ENCODE results near the gene KANK3.
"Not testable (repeated sequence)": the region's sequence is repeated elsewhere in the genome, so short reads cannot be mapped to it uniquely, and the experiment has no call there.

KANK3 gene

DNA sequence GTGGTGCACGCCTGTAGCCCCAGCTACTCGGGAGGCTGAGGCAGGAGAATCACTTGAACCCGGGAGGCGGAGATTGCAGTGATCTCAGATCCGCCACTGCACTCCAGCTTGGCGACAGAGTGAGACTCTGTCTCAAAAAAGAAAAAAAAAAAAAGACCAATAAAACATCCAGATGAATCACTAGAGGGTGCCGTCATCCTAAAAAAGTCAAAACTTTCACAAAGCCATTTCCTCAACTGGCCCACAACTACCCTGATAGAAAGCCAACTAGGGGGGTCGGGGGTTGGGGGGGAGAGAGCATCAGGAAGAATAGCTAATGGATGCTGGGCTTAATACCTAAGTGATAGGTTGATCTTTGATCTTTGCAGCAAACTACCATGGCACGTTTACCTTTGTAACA is 24.2 kb downstream of the KANK3 start:
- H3K4me2 ChIP-seq (ENCODE audit: low read length, poor library complexity, severe bottlenecking); H3K4ac ChIP-seq (ENCODE audit: low read depth in 1 of 2, low read length in 2 of 2); H3K27ac ChIP-seq (ENCODE audit: low read length, poor library complexity, severe bottlenecking); H2BK120ac ChIP-seq (ENCODE audit: low read depth, low read length); H3K18ac ChIP-seq (ENCODE audit: low read depth in 1 of 2, low read length in 2 of 2); H2AK5ac ChIP-seq (ENCODE audit: low read length, severe bottlenecking); H3K9me3 ChIP-seq (ENCODE audit: control insufficient read depth, low read length); H3K27me3 ChIP-seq (ENCODE audit: control insufficient read depth in 1 of 2, insufficient read depth in 1 of 2, low read length in 2 of 2); H2BK5ac ChIP-seq (ENCODE audit: low read depth, low read length, poor library complexity, severe bottlenecking); H3K9ac ChIP-seq (ENCODE audit: low read length); H2AFZ ChIP-seq (ENCODE audit: low read depth, low read length); H3K4me3 ChIP-seq (ENCODE audit: insufficient read depth in 1 of 2, low read depth in 1 of 2, low read length in 2 of 2); H3K23ac ChIP-seq (ENCODE audit: low read length in 2 of 2); H2BK15ac ChIP-seq (ENCODE audit: low read depth, poor library complexity, severe bottlenecking); H4K8ac ChIP-seq (ENCODE audit: low read length); H2BK12ac ChIP-seq (ENCODE audit: low read length in 2 of 2); H4K91ac ChIP-seq (ENCODE audit: low read length); H3K14ac ChIP-seq (ENCODE audit: low read length in 2 of 2): not testable (repeated sequence)
- DNase-seq, result peak; percentile 22
- peaks cover 17% of the 10 kb centered on the region for H3K79me1 ChIP-seq (replicated peaks; ENCODE audit: low read length, poor library complexity, severe bottlenecking)
- 88% methylated on average over 8 of the region's 9 CpGs for WGBS
- H3K4me1 ChIP-seq (ENCODE audit: control insufficient read depth, insufficient read depth, low read depth, low read length), result peaks cover 14% of the 10 kb centered on the region
- H3K36me3 ChIP-seq (ENCODE audit: control insufficient read depth in 1 of 2, insufficient read depth in 2 of 2, low read depth in 1 of 2, low read length in 2 of 2), result peaks cover 34 to 47% of the 10 kb centered on the region in 2 experiments

DNA sequence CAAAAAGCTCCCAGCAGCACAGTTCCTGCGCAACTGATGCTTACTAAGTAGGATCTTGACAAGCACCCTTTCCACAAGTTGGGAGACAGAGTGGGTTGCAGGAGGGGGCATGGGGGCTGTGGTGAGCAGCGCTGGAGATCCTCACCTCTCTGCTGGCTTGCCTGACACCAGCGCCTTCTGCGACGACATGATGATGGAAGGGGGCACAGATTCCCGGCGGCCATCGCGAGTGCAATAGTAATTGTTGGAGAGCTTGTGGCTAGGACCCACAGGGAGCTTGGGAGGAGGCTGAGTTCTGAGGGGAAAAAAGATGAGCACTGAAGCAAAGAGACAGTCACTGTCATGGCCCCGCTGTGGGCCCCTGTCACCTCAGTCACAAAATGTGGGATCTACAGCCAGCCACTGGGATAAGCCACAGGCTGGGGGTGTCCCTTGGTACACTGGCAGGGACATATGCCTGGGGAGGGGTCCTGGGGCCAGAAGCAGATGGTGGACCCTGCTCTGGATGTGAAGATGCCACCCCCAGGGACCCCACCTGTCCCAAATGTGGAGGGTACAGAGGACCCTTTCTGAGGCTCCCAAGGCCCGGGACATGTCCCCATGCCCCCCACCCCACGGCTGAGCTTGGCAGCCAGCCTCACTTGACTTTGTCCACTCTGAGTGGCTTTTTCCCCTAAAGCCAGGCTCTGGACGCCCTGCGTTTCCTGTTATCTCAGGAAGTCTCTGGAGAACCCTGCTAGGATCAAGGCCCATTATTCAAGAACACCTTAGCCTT is 26.5 kb downstream of the KANK3 start:
- WGBS, result 84% methylated on average over 14 of the region's 14 CpGs
- H4K91ac ChIP-seq (ENCODE audit: low read length), result no peak overlapping the region
- no peak overlapping the region for H2BK120ac ChIP-seq (ENCODE audit: low read depth, low read length)
- H3K9me3 ChIP-seq (ENCODE audit: control insufficient read depth, low read length), result no peaks in the 10 kb centered on the region
- no peak overlapping the region for H3K23ac ChIP-seq (ENCODE audit: low read length in 2 of 2)
- H3K14ac ChIP-seq (ENCODE audit: low read length in 2 of 2), result no peak overlapping the region
- H3K9ac ChIP-seq (ENCODE audit: low read length), result no peak overlapping the region
- H3K27me3 ChIP-seq (ENCODE audit: control insufficient read depth in 1 of 2, insufficient read depth in 1 of 2, low read length in 2 of 2), result no peaks in the 10 kb centered on the region
- H3K4me1 ChIP-seq (ENCODE audit: control insufficient read depth, insufficient read depth, low read depth, low read length), result peaks cover 8% of the 10 kb centered on the region
- no peak overlapping the region for H2BK12ac ChIP-seq (ENCODE audit: low read length in 2 of 2)
- no peak overlapping the region for H4K8ac ChIP-seq (ENCODE audit: low read length)
- H2BK5ac ChIP-seq (ENCODE audit: low read depth, low read length, poor library complexity, severe bottlenecking), result no peak overlapping the region
- H3K4ac ChIP-seq (ENCODE audit: low read depth in 1 of 2, low read length in 2 of 2), result no peak overlapping the region
- H3K36me3 ChIP-seq (ENCODE audit: control insufficient read depth in 1 of 2, insufficient read depth in 2 of 2, low read depth in 1 of 2, low read length in 2 of 2), result peaks cover 45 to 50% of the 10 kb centered on the region in 2 experiments
- H2BK15ac ChIP-seq (ENCODE audit: low read depth, poor library complexity, severe bottlenecking), result no peak overlapping the region
- H3K27ac ChIP-seq (ENCODE audit: low read length, poor library complexity, severe bottlenecking), result no peak overlapping the region
- peaks cover 18% of the 10 kb centered on the region for H3K79me1 ChIP-seq (replicated peaks; ENCODE audit: low read length, poor library complexity, severe bottlenecking)
- H3K18ac ChIP-seq (ENCODE audit: low read depth in 1 of 2, low read length in 2 of 2), result no peak overlapping the region
- no peak overlapping the region for H3K4me2 ChIP-seq (ENCODE audit: low read length, poor library complexity, severe bottlenecking)
- H3K4me3 ChIP-seq (ENCODE audit: insufficient read depth in 1 of 2, low read depth in 1 of 2, low read length in 2 of 2), result no peak overlapping the region
- H2AK5ac ChIP-seq (ENCODE audit: low read length, severe bottlenecking), result no peak overlapping the region
- no peak overlapping the region for H2AFZ ChIP-seq (ENCODE audit: low read depth, low read length)
- no peak for DNase-seq

DNA sequence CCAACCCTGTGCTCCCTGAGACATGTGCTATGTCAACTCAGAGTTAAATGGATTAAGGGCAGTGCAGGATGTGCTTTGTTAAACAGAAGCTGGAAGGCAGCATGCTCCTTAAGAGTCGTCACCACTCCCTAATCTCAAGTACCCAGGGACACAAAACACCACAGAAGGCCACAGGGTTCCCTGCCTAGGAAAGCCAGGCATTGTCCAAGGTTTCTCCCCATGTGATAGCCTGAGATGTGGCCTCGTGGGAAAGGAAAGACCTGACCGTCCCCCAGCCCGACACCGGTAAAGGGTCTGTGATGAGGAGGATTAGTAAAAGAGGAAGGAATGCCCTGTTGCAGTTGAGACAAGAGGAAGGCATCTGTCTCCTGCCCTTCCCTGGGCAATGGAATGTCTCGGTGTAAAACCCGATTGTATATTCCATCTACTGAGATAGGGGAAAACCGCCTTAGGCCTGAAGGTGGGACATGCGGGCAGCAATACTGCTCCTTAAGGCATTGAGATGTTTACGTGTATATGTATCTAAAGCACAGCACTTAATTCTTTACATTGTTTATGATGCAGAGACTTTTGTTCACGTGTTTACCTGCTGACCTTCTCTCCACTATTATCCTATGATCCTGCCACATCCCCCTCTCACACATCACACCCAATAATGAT is 28.0 kb downstream of the KANK3 start:
- not testable (repeated sequence) for H4K91ac ChIP-seq (ENCODE audit: low read length); DNase-seq; H2AK5ac ChIP-seq (ENCODE audit: low read length, severe bottlenecking); H3K14ac ChIP-seq (ENCODE audit: low read length in 2 of 2); H3K4me1 ChIP-seq (ENCODE audit: control insufficient read depth, insufficient read depth, low read depth, low read length); H3K4me2 ChIP-seq (ENCODE audit: low read length, poor library complexity, severe bottlenecking); H2BK120ac ChIP-seq (ENCODE audit: low read depth, low read length); H2AFZ ChIP-seq (ENCODE audit: low read depth, low read length); H3K23ac ChIP-seq (ENCODE audit: low read length in 2 of 2); H2BK15ac ChIP-seq (ENCODE audit: low read depth, poor library complexity, severe bottlenecking); H3K4me3 ChIP-seq (ENCODE audit: insufficient read depth in 1 of 2, low read depth in 1 of 2, low read length in 2 of 2); H3K9me3 ChIP-seq (ENCODE audit: control insufficient read depth, low read length); H3K9ac ChIP-seq (ENCODE audit: low read length); H4K8ac ChIP-seq (ENCODE audit: low read length); H3K27me3 ChIP-seq (ENCODE audit: control insufficient read depth in 1 of 2, insufficient read depth in 1 of 2, low read length in 2 of 2); H3K4ac ChIP-seq (ENCODE audit: low read depth in 1 of 2, low read length in 2 of 2); H3K18ac ChIP-seq (ENCODE audit: low read depth in 1 of 2, low read length in 2 of 2); H2BK5ac ChIP-seq (ENCODE audit: low read depth, low read length, poor library complexity, severe bottlenecking); H3K27ac ChIP-seq (ENCODE audit: low read length, poor library complexity, severe bottlenecking); H2BK12ac ChIP-seq (ENCODE audit: low read length in 2 of 2)
- Histone ChIP-seq H3K36me3 (ENCODE audit: control insufficient read depth in 1 of 2, insufficient read depth in 2 of 2, low read depth in 1 of 2, low read length in 2 of 2) (peaks cover 58 to 63% of the 10 kb centered on the region in 2 experiments), H3K79me1 (replicated peaks; ENCODE audit: low read length, poor library complexity, severe bottlenecking) (peaks cover 19% of the 10 kb centered on the region)
- WGBS, result 94% methylated on average over 9 of the region's 11 CpGs

DNA sequence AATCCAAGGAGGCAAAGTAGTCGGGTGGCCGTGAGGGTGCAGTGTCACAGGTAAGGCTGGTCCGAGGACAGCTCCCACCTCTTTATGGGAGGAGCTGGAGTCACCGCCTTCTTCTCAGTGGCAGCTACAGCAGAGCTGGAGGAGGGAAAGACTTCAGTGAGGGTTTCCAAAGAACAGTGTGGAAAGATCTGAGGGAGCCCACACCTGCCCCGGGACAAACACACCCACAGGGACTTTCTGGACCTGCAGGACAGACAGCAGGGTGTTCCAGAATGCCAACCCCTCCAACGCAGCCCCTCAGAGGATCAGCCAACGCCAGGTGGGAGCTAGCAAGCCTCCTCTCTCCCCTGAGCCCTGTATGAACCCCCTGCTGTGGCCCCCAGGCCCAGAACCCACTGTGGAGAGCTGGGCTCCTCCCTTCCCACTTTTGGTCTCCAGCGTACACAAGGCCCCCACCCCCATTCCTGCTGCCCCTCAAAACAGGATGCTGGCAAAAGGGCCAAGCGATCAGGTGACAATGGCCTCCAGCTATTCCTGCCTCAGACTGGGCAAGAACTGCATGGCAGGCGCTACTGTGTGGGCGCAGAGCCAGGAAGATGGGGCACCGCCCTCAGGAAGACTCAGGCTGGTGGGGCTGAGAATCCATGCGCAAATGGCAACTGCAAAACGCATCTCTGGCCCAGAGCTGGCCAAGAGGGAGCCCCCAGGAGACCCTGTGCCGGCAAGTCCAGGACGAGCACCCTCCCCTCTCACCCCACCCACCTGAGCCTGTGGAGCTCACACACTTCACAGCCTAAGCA is 31.4 kb downstream of the KANK3 start:
- no peak overlapping the region for H3K4me2 ChIP-seq (ENCODE audit: low read length, poor library complexity, severe bottlenecking)
- H4K91ac ChIP-seq (ENCODE audit: low read length), result no peak overlapping the region
- H3K4ac ChIP-seq (ENCODE audit: low read depth in 1 of 2, low read length in 2 of 2), result no peak overlapping the region
- no peak overlapping the region for H3K4me3 ChIP-seq (ENCODE audit: insufficient read depth in 1 of 2, low read depth in 1 of 2, low read length in 2 of 2)
- no peak overlapping the region for H3K23ac ChIP-seq (ENCODE audit: low read length in 2 of 2)
- H3K36me3 ChIP-seq (ENCODE audit: control insufficient read depth in 1 of 2, insufficient read depth in 2 of 2, low read depth in 1 of 2, low read length in 2 of 2), result peaks cover 65 to 67% of the 10 kb centered on the region in 2 experiments
- peaks cover 17% of the 10 kb centered on the region for H3K4me1 ChIP-seq (ENCODE audit: control insufficient read depth, insufficient read depth, low read depth, low read length)
- no peak overlapping the region for H3K14ac ChIP-seq (ENCODE audit: low read length in 2 of 2)
- no peak overlapping the region for H2AFZ ChIP-seq (ENCODE audit: low read depth, low read length)
- no peak overlapping the region for H2AK5ac ChIP-seq (ENCODE audit: low read length, severe bottlenecking)
- peaks cover 16% of the 10 kb centered on the region for H3K79me1 ChIP-seq (replicated peaks; ENCODE audit: low read length, poor library complexity, severe bottlenecking)
- no peak overlapping the region for H2BK5ac ChIP-seq (ENCODE audit: low read depth, low read length, poor library complexity, severe bottlenecking)
- H3K9me3 ChIP-seq (ENCODE audit: control insufficient read depth, low read length), result no peaks in the 10 kb centered on the region
- H3K27ac ChIP-seq (ENCODE audit: low read length, poor library complexity, severe bottlenecking), result no peak overlapping the region
- no peak for DNase-seq
- H2BK120ac ChIP-seq (ENCODE audit: low read depth, low read length), result no peak overlapping the region
- H3K9ac ChIP-seq (ENCODE audit: low read length), result no peak overlapping the region
- no peak overlapping the region for H2BK15ac ChIP-seq (ENCODE audit: low read depth, poor library complexity, severe bottlenecking)
- no peak overlapping the region for H3K18ac ChIP-seq (ENCODE audit: low read depth in 1 of 2, low read length in 2 of 2)
- H4K8ac ChIP-seq (ENCODE audit: low read length), result no peak overlapping the region
- 93% methylated on average over 15 of the region's 16 CpGs for WGBS
- no peaks in the 10 kb centered on the region for H3K27me3 ChIP-seq (ENCODE audit: control insufficient read depth in 1 of 2, insufficient read depth in 1 of 2, low read length in 2 of 2)
- no peak overlapping the region for H2BK12ac ChIP-seq (ENCODE audit: low read length in 2 of 2)

Measured in mesenchymal stem cell (in vitro differentiated cells and primary cell).